Panc1 (cell line): Measurements from ENCODE around the gene CD244. TPM values are rescaled to one million over a fixed set of nuclear protein-coding genes. Genes with fewer than 3 reads are reported as not detected.

Experiments
- ATAC-seq: fragments of 200-7000 bp; cut with Tn5 transposase; 2 replicates; pipeline ENCODE4 v1.9.1; 2020; ENCODE audit warnings: mild to moderate bottlenecking, moderate library complexity
- BruUV-seq: library from RNA; stranded (reverse); fragments of 400-500 nt; replicated peaks from 2 replicates; lab custom pipeline; 2021; lab: Mats Ljungman, UMichigan
- CTCF ChIA-PET: fragments of 300-600 bp; sonication (Branson Sonifier 250); formaldehyde crosslinking; loops from one replicate; lab custom pipeline; 2022; ENCODE audit warnings: antibody characterized with exemption; lab: Charles Lee
- POLR2A ChIA-PET: fragments of 300-600 bp; sonication (Branson Sonifier 250); formaldehyde crosslinking; loops from one replicate; lab custom pipeline; 2022; ENCODE audit warnings: antibody characterized with exemption; lab: Charles Lee
- DNase-seq: peaks from one replicate; pipeline ENCODE4 v3.0.0-alpha.2; 2010; ENCODE audit warnings: low read depth, low spot score
- H3K27ac ChIP-seq: 2 replicates; pipeline ENCODE4 v1.5.1; 2011; ENCODE audit warnings: mild to moderate bottlenecking, low read length, inconsistent platforms
- H3K27me3 ChIP-seq: fragments of 200-500 bp; sonication (Bioruptor generic); 2 replicates; pipeline ENCODE4 v1.6.0; 2014; ENCODE audit warnings: low read length, inconsistent platforms; ENCODE audit not compliant: control insufficient read depth, insufficient read depth
- H3K36me3 ChIP-seq: fragments of 200-500 bp; sonication (Bioruptor generic); 2 replicates; pipeline ENCODE4 v1.5.1; 2014; ENCODE audit warnings: inconsistent platforms, mild to moderate bottlenecking, low read length, moderate library complexity; ENCODE audit not compliant: control insufficient read depth, insufficient read depth
- H3K4me1 ChIP-seq: 2 replicates; pipeline ENCODE4 v1.5.1; 2011; ENCODE audit warnings: inconsistent platforms, mild to moderate bottlenecking, low read length, moderate library complexity; ENCODE audit not compliant: control insufficient read depth, insufficient read depth
- H3K4me3 ChIP-seq, 2 experiments: 2 replicates each; pipeline ENCODE4 v1.5.1; 2011 to 2012; ENCODE audit warnings: low read depth in 2 of 2, low read length in 2 of 2, mild to moderate bottlenecking in 2 of 2, inconsistent platforms in 1 of 2, moderate library complexity in 1 of 2
- H3K9me3 ChIP-seq: fragments of 200-500 bp; sonication (Bioruptor generic); 2 replicates; pipeline ENCODE4 v1.5.1; 2014; ENCODE audit warnings: low read depth, mild to moderate bottlenecking, inconsistent platforms, low read length, moderate library complexity; ENCODE audit not compliant: control insufficient read depth, insufficient read depth
- CTCF ChIP-seq: fragments of 450-650 bp; IDR thresholded peaks from 2 replicates; pipeline ENCODE4 v1.5.1; 2017; ENCODE audit warnings: mild to moderate bottlenecking
- POLR2AphosphoS5 ChIP-seq: IDR thresholded peaks from 2 replicates; pipeline ENCODE4 v1.6.1; 2012; ENCODE audit warnings: mild to moderate bottlenecking, low read depth, low read length, moderate library complexity
- REST ChIP-seq, 2 experiments: IDR thresholded peaks; 2 replicates each; pipeline ENCODE4 v1.6.1; 2011 to 2012; ENCODE audit warnings: low read depth in 2 of 2, control low read depth in 1 of 2, low read length in 1 of 2, mild to moderate bottlenecking in 1 of 2, moderate library complexity in 1 of 2; ENCODE audit not compliant: insufficient read depth in 1 of 2
- SIN3A ChIP-seq: IDR thresholded peaks from 2 replicates; pipeline ENCODE4 v1.6.1; 2012; ENCODE audit warnings: low read depth, mild to moderate bottlenecking, low read length, moderate library complexity, borderline replicate concordance; ENCODE audit not compliant: insufficient read depth
- TCF7L2 ChIP-seq: IDR thresholded peaks from 2 replicates; pipeline ENCODE4 v1.6.1; 2011; ENCODE audit warnings: mild to moderate bottlenecking, low read depth, low read length, inconsistent platforms
- in situ Hi-C: cut with HindIII; loops from 2 replicates; pipeline ENCODE4 v1.10.0; 2016; ENCODE audit warnings: low sequenced_read_pairs, low pct_unique_long_range_greater_than_20kb
- intact Hi-C: fragments of 100-400 bp; cut with micrococcal nuclease; formaldehyde crosslinking; loops from one replicate; pipeline ENCODE4 v1.10.0; 2022; ENCODE audit not compliant: unreplicated experiment
- total RNA-seq: library from RNA; stranded (reverse); gene quantifications from one replicate; pipeline ENCODE4 v1.2.1, GENCODE V29; 2021; ENCODE audit not compliant: unreplicated experiment

The CD244 gene
- total RNA-seq, 1 experiment from 2014 or later: not detected

- POLR2A ChIA-PET: no interaction called here
- BruUV-seq: no TSS peak
- Histone ChIP-seq H3K4me3 (no peak overlapping the region), H3K9me3 (no peaks in the 10 kb centered on the region), H3K27me3 (0 out of 2 replicates have a peak, but pooled peaks cover 2% of the 10 kb centered on the region), H3K4me1 (no peaks in the 10 kb centered on the region), H3K36me3 (no peaks in the 10 kb centered on the region), H3K27ac (no peak overlapping the region)
- CTCF ChIA-PET: no interaction called here
- intact Hi-C loops: no loop called here
- no peak for DNase-seq
- in situ Hi-C loops: no loop called here
- no peak for ATAC-seq
- no peak for TF ChIP-seq REST (IDR thresholded peaks at IDR 0.05; ENCODE audit: insufficient read depth in 1 of 2, low read depth in 2 of 2, low read length in 1 of 2)
- no peak for TF ChIP-seq CTCF
- no peak for TF ChIP-seq POLR2AphosphoS5
- no peak for TF ChIP-seq TCF7L2
- no peak for TF ChIP-seq SIN3A
These were observed 1.7 kb downstream of the CD244 start for GRCh38 chr1:160860840-160861505.

- POLR2A ChIA-PET: no interaction called here
- CTCF ChIA-PET: no interaction called here
- no TSS peak for BruUV-seq
These were observed 3.5 kb downstream of the CD244 start for GRCh38 chr1:160859166-160859565.

More at GRCh38 chr1:160859166-160859565, 3.5 kb downstream of the CD244 start:
- no peak for DNase-seq
- H3K27me3 ChIP-seq: 0 out of 2 replicates have a peak, but pooled peaks cover 2% of the 10 kb centered on the region
- no peaks in the 10 kb centered on the region for H3K4me1 ChIP-seq
- no peaks in the 10 kb centered on the region for H3K9me3 ChIP-seq
- H3K4me3 ChIP-seq: no peak overlapping the region
- in situ Hi-C loops: no loop called here
- H3K27ac ChIP-seq: no peak overlapping the region
- ATAC-seq: no peak
- no peaks in the 10 kb centered on the region for H3K36me3 ChIP-seq
- TF ChIP-seq SIN3A: no peak
- no peak for TF ChIP-seq CTCF
- TF ChIP-seq POLR2AphosphoS5: no peak
- TF ChIP-seq REST (IDR thresholded peaks at IDR 0.05; ENCODE audit: insufficient read depth in 1 of 2, low read depth in 2 of 2, low read length in 1 of 2): no peak
- no peak for TF ChIP-seq TCF7L2
- intact Hi-C loops: no loop called here
